Stimulated activated effector memory CD8-positive, alpha-beta T cell treated with anti-CD3 and anti-CD28 coated beads, Interleukin-12 subunit alpha, Interleukin-12 subunit beta, amount 100 ng/mL, for 72 hours (primary cell): ENCODE results near the gene MCM6.

Experiments used
- ATAC-seq: fragments of 150-1000 bp; cut with Tn5 transposase; 2 replicates; pipeline ENCODE4 v1.10.0; 2021
- DNase-seq, 2 donors: peaks; one replicate each; pipeline ENCODE4 v3.0.0; 2021 to 2022; ENCODE audit warnings: low spot score in 2 of 2
- H3K27ac Mint-ChIP-seq: one replicate; pipeline ENCODE4 v1.8.0; 2022; ENCODE audit warnings: mild to moderate bottlenecking, mixed read lengths
- H3K36me3 Mint-ChIP-seq: one replicate; pipeline ENCODE4 v1.8.0; 2022; ENCODE audit warnings: mild to moderate bottlenecking, mixed read lengths
- H3K4me1 Mint-ChIP-seq: one replicate; pipeline ENCODE4 v1.8.0; 2022; ENCODE audit warnings: mixed read lengths
- H3K4me3 Mint-ChIP-seq: one replicate; pipeline ENCODE4 v1.8.0; 2022; ENCODE audit warnings: mild to moderate bottlenecking, mixed read lengths
- H3K9me3 Mint-ChIP-seq: one replicate; pipeline ENCODE4 v1.8.0; 2022; ENCODE audit warnings: mixed read lengths

Gene MCM6

DNA sequence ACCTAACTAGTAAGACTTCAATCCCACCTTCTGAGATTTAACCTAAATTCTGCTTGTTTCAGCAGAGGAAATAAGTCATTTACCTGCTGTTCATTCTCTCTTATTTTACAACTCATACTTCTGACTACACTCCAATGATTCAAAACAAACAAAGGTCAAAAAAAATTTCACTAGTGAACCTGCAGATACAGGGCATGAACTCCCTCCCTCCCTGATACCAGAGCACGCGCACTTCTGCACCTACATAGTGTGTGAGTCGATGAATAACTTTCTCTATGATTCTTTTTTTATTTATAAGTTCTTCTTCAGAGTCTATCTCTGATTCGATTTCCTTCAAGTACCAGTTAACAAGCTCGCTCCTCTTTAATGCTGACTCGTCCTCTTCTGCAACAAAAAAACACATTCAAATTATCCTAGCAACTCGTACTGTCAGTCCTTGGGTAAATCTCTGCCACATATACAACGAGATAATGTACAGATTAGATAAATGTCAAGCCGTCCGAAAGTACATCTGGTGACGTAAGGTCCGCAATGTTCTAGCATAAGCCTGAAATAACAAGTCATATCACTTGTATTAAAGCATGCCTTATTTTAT lies 31.8 kb downstream of the MCM6 start:
- no peak overlapping the region for H3K27ac Mint-ChIP-seq

DNA sequence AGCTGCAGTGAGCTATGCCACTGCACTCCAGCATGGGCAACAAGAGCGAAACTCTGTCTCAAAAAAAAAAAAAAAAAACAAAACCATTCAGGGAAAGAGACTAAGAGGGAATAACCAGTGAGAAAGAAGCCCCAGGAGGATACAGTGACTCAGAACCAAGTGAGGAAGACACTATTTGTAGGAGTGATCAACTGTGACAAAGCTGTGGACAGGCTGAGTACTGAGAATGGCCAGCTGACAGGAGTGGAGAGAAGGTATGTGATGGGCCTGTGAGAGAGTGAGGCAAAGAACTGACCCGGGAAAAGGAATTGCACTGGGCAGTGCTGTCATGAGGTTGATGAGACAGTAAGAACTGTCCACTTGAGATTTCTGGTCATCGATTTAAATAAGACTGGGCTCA lies 32.6 kb downstream of the MCM6 start:
- ATAC-seq (no peak), DNase-seq (no peak)
- Mint-ChIP-seq H3K4me3 (no peak overlapping the region), H3K9me3 (no peaks in the 10 kb centered on the region), H3K4me1 (peaks cover 8% of the 10 kb centered on the region), H3K27ac (peak overlapping the region; percentile 32), H3K36me3 (peaks cover 100% of the 10 kb centered on the region)

More for the DNA sequence above, 31.8 kb downstream of the MCM6 start:
- peaks cover 100% of the 10 kb centered on the region for H3K36me3 Mint-ChIP-seq
- DNase-seq, result no peak
- ATAC-seq, result no peak
- H3K4me3 Mint-ChIP-seq, result no peak overlapping the region
- no peaks in the 10 kb centered on the region for H3K9me3 Mint-ChIP-seq
- H3K4me1 Mint-ChIP-seq, result peaks cover 8% of the 10 kb centered on the region

DNA sequence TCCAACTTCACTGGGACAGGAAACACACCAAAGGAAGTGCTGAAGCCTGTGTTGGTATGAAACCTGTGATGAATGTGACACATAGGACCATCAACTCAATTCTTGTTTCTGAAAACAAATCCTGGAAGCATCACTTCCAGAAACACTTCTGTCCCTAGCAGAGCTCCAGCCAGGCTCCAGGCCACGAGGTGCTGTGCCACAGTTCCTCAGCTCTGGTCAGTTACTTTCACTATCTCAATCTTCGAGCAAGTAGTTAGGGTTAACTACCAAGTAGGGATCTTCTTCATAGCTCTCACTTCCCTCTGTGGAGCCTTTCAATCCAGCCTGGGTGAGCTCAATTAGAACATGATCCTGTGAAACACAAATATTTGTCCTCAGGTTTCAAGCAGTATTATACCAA lies 35.6 kb downstream of the MCM6 start:
- Mint-ChIP-seq H3K36me3 (peaks cover 72% of the 10 kb centered on the region), H3K4me1 (peaks cover 15% of the 10 kb centered on the region), H3K9me3 (no peaks in the 10 kb centered on the region), H3K4me3 (no peak overlapping the region), H3K27ac (peak overlapping the region; percentile 60)
- no peak for ATAC-seq
- no peak for DNase-seq

DNA sequence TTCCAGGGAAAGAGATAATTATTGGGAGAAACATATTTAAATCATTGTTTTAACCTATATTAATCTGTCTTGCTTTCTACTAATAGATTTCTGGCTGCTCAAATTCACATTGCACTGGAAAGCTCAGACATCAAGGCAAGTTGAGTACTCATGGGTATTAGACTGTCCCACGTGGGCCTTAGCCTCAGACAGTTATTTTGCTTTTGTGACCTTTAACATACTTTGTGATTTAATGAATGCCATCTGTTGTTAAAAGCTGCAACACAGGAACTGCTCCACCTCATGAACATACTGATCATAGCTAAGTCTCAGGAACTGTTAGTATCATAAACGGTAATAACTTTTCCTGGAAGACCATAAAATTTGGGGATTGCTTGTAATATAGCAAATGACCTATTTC lies 36.5 kb downstream of the MCM6 start:
- no peak for DNase-seq
- Mint-ChIP-seq H3K36me3 (peaks cover 64% of the 10 kb centered on the region), H3K27ac (peak overlapping the region; percentile 60), H3K9me3 (no peaks in the 10 kb centered on the region), H3K4me3 (no peak overlapping the region), H3K4me1 (peaks cover 17% of the 10 kb centered on the region)
- ATAC-seq, result no peak

DNA sequence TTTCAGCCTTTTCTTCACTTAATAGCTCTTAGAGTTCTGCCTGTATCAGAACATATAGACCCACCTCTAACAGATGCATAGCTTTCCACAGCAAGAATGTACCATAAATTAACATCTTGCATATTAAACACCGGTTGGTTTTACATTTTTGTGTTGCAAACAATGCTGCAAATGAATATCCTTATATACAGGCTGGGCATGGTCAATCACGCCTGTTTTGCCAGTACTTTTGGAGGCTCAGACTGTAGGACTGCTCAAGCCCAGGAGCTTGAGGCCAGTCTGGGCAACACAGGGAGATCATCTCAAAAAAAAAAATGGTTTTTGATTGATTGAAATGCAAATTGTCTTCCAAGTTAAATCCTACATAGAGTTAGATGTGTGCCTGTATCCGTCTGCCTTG lies 37.7 kb downstream of the MCM6 start:
- DNase-seq, result no peak
- Mint-ChIP-seq H3K27ac (no peak overlapping the region), H3K4me1 (peaks cover 14% of the 10 kb centered on the region), H3K36me3 (peaks cover 51% of the 10 kb centered on the region), H3K4me3 (no peak overlapping the region), H3K9me3 (no peaks in the 10 kb centered on the region)
- ATAC-seq, result no peak

DNA sequence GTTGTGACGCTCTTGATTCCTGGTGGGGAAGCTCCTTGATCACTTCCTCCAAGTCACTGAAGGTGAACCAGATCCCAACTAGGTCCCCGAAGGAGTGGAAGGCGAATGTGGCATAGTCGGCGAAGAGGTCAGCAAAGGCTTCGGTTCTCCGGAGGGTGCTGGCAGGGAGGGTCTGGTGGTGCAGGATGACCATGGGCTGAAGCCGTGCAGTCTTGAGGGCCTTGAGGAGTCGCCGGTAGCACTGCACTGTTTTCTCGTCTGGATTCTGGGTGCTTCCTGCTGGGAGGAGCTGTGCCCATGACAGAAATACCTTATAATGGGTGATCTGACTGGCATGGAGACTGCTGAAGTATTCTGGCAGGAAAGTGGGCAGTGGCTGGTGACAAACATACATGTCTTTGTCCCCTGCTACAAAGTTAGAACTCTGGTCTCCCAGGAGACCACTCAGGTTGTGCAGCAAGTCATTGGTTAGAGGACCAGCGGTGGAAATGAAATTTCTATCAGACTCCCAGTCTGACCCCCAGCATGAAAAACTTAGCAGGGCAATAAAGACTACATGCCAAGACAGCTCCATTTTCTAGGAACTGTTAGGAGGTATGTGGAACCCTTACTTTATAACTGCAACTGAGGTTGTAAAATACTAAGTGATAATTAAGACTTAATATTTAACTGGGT lies 39.5 kb downstream of the MCM6 start, which contains the start of gene LCT:
Gene LCT, minus strand, starts transcription at position 589 of the 675 bp plus-strand sequence. Its CDS starts 15 bp downstream, at position 574.
- no peaks in the 10 kb centered on the region for H3K9me3 Mint-ChIP-seq
- H3K27ac Mint-ChIP-seq, result no peak within 1 kb of the TSS

DNA sequence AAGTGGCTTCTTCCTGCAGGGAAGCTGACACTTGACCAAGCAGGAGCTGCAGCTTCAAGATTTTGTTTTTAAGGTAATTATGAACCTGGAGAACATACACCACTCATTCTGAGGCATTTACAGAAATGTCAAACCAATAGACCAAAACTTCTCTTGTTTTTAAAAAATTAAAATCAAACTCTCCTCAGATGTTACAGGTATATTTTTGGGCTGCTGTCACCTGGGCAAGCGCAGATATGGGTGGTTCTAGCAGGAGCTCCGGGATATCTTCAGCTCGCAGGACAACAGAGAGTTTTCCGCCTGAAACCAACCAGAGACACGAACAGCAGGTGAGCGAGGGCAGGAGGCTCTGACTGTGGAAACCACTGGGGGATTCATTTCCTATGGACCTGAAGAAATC lies 43.4 kb downstream of the MCM6 start:
- no peaks in the 10 kb centered on the region for H3K36me3 Mint-ChIP-seq
- no peak for ATAC-seq
- H3K9me3 Mint-ChIP-seq, result no peaks in the 10 kb centered on the region
- no peak overlapping the region for H3K4me3 Mint-ChIP-seq
- H3K4me1 Mint-ChIP-seq, result peaks cover 10% of the 10 kb centered on the region
- DNase-seq, result no peak
- no peak overlapping the region for H3K27ac Mint-ChIP-seq

More for the DNA sequence above, 39.5 kb downstream of the MCM6 start, which contains the start of gene LCT:
- Mint-ChIP-seq H3K36me3 (peaks cover 34% of the 10 kb centered on the region), H3K4me1 (peaks cover 10% of the 10 kb centered on the region), H3K4me3 (no peak within 1 kb of the TSS)
- no peak for ATAC-seq
- DNase-seq, result no peak

DNA sequence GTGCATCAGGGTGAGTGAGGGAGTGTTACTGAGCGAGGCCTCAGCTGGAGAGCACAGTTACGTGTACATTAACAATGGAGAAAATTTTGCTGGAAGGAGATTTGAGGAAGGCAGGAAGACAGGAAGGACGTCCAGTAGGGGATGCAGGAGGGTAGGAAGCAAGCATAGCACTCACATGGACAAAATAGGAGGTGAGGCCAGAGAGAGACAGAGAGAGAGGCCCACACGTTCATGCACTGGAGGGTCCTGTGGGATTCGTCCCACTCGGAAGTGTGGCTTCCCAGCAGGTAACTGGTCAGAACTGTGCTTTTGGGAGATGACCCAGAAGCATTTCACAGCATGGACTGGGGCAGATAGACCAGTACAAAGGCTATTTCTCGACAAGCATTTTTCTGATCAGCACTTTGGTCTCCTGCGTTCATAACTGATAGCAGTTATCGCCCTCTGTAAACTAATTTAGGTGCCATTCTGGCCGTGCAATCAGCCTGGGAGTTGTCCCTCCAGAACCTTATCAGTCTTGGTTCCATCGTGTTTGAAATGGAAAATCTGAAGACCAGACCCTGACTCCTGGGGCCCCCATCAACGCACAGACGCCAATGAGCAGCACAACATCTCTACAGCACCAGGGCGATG lies 44.9 kb downstream of the MCM6 start:
- no peak for ATAC-seq
- Mint-ChIP-seq H3K27ac (no peak overlapping the region), H3K9me3 (no peaks in the 10 kb centered on the region), H3K36me3 (no peaks in the 10 kb centered on the region), H3K4me3 (no peak overlapping the region), H3K4me1 (peaks cover 6% of the 10 kb centered on the region)
- no peak for DNase-seq

DNA sequence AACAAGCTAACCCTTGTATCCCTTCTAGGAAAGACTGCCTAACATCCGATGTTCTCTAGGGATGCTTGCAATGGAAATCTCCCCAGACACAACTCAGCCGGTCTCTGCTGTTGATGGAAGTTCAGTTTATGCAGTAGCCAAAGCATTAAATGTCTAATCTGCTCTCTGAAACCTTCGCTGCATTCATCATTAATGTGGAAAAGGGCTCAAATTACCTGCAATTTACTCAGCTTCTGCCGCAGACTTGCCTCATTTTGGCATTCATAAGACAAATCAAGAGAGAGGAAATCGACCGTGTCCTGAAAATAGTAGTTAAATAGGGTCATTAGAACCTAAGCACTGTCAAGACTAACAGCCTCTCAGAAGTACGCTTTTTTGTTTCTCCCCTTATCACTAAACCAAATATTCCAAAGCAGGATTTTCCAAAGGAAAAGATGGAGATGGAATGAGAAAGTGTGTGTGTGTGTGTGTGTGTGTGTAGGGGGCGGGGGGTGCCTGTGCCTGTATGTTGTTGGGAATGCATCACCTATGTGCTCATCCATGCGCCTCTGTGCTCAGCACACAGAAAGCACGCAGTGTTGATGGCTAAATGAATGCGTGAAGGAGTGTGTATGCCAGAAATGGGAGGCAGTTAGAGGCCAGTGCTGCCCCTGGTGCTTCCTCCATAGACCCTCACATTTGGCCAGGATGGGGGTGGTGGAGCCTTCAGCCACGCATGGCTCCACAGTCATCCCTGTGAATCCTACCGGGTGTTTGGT lies 46.7 kb downstream of the MCM6 start:
- Mint-ChIP-seq H3K9me3 (no peaks in the 10 kb centered on the region), H3K4me3 (no peak overlapping the region), H3K4me1 (no peaks in the 10 kb centered on the region), H3K27ac (no peak overlapping the region), H3K36me3 (no peaks in the 10 kb centered on the region)
- DNase-seq, result no peak
- ATAC-seq, result no peak

DNA sequence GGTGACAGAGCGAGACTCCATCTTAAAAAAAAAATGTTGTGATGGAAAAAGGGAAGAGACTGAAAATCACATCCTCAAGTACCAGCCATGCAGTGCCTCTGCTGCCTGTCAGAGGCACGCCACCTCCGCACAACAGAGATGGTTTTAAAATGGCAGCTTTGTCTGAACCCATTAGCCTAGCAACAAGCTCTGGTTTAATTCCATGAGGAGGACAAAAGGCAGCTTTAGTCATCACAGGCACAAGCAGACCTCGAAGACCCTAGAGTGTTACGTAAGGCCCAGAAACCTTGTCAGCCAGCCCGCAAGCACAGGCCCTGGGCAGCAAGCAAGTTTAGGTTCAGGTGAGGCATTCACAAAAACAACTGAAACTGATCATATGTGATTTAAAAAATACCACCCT lies 49.7 kb downstream of the MCM6 start:
- peaks cover 6% of the 10 kb centered on the region for H3K9me3 Mint-ChIP-seq
- no peak overlapping the region for H3K27ac Mint-ChIP-seq
- ATAC-seq (no peak), DNase-seq (no peak)
- H3K36me3 Mint-ChIP-seq, result no peaks in the 10 kb centered on the region
- no peak overlapping the region for H3K4me3 Mint-ChIP-seq
- peaks cover 1% of the 10 kb centered on the region for H3K4me1 Mint-ChIP-seq

DNA sequence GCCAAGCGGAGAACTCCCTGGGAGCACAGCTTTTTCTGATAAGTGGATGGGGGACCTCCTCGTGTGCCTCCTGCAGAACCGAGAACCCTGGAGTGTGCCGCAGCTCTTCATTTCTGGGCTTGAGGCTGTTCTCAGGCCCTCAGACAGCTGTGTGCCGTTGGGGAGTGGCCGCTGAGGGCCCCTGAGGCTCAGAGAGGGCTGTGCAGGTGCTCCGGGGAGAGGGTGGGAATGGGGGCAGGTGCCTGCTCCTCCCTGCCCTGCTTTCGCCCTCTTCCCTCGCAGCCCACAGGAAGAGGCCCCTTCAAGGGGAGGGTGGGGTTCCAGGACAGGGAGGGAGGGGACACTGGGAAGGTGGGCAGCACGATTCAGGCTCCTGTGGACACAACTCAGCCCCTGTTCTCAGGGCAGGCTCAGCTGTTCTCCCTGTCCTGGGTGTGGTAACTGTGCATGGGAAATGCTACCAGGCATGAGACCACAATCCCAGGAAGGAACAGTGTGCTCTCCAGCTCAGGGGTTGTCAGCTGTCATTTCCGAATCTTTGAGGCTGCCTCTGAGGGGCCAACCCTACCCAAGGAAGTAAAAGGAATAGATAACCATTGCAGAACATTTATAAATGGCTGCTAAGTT lies 50.6 kb downstream of the MCM6 start:
- DNase-seq (no peak), ATAC-seq (no peak)
- Mint-ChIP-seq H3K4me1 (peaks cover 8% of the 10 kb centered on the region), H3K27ac (no peak overlapping the region), H3K9me3 (peaks cover 6% of the 10 kb centered on the region), H3K4me3 (no peak overlapping the region), H3K36me3 (no peaks in the 10 kb centered on the region)

DNA sequence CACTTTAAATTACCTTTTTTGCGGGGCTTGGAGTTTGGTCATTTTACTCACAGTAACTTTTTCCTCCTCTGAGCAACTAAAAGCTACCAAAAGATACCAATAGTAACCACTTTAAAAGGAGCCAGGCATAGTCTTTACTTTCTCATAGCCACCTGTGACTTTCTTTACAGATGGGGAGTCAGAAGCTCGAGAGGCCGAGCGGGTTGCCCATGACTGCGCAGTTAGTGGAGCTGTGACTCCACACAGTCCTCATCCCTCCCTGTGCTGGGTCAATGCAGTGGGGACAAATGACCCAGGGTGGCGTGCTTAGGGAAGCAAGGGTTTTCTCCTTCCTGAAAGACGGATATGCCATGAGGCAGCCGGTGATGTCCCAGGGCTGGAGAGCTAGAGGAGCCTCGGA lies 51.1 kb downstream of the MCM6 start:
- DNase-seq (no peak), ATAC-seq (no peak)
- H3K36me3 Mint-ChIP-seq, result no peaks in the 10 kb centered on the region
- peaks cover 6% of the 10 kb centered on the region for H3K9me3 Mint-ChIP-seq
- no peak overlapping the region for H3K4me3 Mint-ChIP-seq
- no peak overlapping the region for H3K27ac Mint-ChIP-seq
- peaks cover 14% of the 10 kb centered on the region for H3K4me1 Mint-ChIP-seq

DNA sequence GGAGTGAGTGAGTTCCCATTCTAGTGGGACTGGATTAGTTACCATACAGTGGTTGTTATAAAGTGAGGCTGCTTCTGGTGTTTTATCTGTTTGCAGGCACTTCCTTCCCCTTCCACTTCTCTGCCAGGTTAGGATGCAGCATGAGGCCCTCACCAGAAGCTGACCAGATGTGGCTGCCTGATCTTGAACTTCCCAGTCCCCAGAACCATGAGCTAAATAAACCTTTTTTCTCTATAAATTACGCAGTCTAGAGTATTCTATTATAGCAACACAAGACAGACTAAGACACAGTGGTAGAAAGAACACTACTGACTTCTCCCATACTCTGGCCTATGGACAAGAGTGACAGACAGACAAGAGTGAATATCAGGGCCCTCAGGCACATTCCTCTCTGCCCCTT lies 53.4 kb downstream of the MCM6 start:
- Mint-ChIP-seq H3K4me1 (peaks cover 27% of the 10 kb centered on the region), H3K27ac (no peak overlapping the region), H3K9me3 (peaks cover 6% of the 10 kb centered on the region), H3K36me3 (no peaks in the 10 kb centered on the region), H3K4me3 (no peak overlapping the region)
- DNase-seq, result no peak
- no peak for ATAC-seq

DNA sequence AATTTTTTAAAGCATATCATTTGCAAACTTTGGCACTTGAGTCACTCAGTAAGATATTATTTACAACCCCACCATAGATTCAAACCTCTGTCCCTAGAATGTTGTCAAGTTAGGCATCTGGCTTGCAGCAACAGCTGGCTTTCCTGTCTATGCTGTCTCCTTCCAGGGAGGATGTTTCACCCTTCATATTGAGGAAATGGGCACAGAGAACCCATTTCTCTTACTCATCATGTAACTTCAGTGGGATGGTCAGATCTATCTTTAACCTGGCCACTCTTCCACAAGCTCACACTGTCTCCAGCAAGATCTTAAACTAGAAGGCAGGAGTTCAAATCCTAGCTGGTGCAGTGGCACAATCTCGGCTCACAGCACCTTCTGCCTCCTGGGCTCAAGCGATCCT lies 55.1 kb downstream of the MCM6 start:
- Mint-ChIP-seq H3K4me3 (peak overlapping the region; percentile 52), H3K36me3 (no peaks in the 10 kb centered on the region), H3K4me1 (peaks cover 28% of the 10 kb centered on the region), H3K27ac (no peak overlapping the region), H3K9me3 (peaks cover 6% of the 10 kb centered on the region)
- DNase-seq, result no peak
- no peak for ATAC-seq

DNA sequence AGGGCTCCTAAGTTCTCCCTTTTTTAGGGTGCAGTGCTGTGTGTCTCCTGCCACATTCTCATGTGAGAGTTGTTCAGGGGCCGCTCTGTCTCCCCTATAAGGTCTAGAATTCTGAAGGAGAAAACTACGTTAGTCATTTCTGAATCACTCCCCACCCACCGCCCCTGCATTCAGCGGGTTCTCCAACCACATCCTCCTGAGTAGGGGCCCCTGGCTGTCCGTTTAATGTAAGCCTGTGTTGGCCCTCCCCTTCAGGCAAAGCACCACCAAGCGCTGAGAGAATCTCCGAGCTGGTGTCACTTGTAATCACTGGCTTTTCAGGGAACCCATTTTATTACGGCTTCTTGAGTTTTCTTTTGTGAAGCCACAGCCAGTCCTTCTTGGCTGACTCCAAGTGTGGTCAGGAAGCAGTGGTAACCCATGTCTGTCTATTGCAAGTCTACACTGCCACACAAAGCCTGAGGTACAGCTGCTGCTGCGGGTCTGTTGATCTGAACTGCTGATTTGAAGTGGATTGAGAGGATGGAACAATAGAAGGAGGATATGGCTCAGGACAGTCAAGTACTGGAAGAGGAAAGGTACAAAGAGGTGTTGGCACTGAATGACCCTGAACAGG lies 56.1 kb downstream of the MCM6 start:
- Mint-ChIP-seq H3K4me1 (peaks cover 39% of the 10 kb centered on the region), H3K4me3 (peak overlapping the region; percentile 52), H3K27ac (peak overlapping the region; percentile 60), H3K9me3 (peaks cover 6% of the 10 kb centered on the region), H3K36me3 (no peaks in the 10 kb centered on the region)
- peak; percentile 98 for ATAC-seq
- DNase-seq, result peak; percentile 62 to 90
